DOHH2 (cell line): Measurements from ENCODE around the gene ADAP1.

Experiments used
- EZH2phosphoT487 ChIP-seq: fragments of 200-600 bp; sonication (generic); IDR thresholded peaks from 2 replicates; pipeline ENCODE4 v1.6.1; 2017; ENCODE audit warnings: borderline replicate concordance, mild to moderate bottlenecking, antibody characterized with exemption, low read length, moderate library complexity, mixed read lengths
- TF ChIP-seq, protein P1 (sequence below): fragments of 200-600 bp; sonication (generic); IDR thresholded peaks from one replicate; pipeline ENCODE4 v1.5.1; 2014; ENCODE audit warnings: antibody characterized with exemption, mild to moderate bottlenecking, low read depth, low read length; ENCODE audit not compliant: poor library complexity, severe bottlenecking

DNA sequence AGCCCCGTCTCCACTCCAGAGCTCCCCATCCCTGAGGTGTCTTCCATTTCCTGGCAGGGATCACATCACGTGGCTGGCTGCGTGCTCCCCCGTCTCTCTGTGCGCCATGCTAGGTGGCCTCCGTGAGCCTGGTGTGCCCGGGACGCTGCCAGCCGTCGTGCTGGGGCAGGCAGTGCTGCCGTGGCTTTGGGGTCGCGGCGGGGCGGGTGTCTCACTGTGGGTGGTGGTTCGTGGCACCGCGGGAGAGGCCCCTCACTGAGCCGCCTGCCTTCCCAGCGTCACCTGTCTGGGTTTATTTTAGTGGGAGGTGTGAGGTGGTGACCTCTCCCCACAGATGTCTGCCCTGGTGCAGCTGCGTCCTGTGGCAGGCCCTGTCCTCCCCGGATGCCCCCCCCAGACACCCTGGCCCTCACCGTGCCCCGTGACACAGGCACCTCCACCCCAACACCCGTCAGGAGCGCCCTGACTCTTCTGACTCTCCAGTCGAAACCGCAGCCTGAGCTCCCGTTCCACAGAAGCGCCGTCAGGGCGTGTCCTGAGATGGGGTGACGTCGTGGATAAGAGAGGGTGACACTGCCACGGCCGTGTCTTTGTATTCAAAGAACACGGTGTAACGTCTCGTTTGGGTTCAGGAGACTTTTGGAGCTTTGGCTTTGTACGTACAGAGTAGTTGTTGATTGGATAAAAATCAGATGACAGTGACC is 60.2 kb downstream of the ADAP1 start:
- TF ChIP-seq, protein P1, sequence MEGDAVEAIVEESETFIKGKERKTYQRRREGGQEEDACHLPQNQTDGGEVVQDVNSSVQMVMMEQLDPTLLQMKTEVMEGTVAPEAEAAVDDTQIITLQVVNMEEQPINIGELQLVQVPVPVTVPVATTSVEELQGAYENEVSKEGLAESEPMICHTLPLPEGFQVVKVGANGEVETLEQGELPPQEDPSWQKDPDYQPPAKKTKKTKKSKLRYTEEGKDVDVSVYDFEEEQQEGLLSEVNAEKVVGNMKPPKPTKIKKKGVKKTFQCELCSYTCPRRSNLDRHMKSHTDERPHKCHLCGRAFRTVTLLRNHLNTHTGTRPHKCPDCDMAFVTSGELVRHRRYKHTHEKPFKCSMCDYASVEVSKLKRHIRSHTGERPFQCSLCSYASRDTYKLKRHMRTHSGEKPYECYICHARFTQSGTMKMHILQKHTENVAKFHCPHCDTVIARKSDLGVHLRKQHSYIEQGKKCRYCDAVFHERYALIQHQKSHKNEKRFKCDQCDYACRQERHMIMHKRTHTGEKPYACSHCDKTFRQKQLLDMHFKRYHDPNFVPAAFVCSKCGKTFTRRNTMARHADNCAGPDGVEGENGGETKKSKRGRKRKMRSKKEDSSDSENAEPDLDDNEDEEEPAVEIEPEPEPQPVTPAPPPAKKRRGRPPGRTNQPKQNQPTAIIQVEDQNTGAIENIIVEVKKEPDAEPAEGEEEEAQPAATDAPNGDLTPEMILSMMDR, result no peak
- no peak for TF ChIP-seq EZH2phosphoT487
